ENCODE data around the gene GALNT6.
A peak's percentile ranks its signal among the peaks of the same experiment; 100 is the strongest.

Gene GALNT6, protein sequence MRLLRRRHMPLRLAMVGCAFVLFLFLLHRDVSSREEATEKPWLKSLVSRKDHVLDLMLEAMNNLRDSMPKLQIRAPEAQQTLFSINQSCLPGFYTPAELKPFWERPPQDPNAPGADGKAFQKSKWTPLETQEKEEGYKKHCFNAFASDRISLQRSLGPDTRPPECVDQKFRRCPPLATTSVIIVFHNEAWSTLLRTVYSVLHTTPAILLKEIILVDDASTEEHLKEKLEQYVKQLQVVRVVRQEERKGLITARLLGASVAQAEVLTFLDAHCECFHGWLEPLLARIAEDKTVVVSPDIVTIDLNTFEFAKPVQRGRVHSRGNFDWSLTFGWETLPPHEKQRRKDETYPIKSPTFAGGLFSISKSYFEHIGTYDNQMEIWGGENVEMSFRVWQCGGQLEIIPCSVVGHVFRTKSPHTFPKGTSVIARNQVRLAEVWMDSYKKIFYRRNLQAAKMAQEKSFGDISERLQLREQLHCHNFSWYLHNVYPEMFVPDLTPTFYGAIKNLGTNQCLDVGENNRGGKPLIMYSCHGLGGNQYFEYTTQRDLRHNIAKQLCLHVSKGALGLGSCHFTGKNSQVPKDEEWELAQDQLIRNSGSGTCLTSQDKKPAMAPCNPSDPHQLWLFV

DNA sequence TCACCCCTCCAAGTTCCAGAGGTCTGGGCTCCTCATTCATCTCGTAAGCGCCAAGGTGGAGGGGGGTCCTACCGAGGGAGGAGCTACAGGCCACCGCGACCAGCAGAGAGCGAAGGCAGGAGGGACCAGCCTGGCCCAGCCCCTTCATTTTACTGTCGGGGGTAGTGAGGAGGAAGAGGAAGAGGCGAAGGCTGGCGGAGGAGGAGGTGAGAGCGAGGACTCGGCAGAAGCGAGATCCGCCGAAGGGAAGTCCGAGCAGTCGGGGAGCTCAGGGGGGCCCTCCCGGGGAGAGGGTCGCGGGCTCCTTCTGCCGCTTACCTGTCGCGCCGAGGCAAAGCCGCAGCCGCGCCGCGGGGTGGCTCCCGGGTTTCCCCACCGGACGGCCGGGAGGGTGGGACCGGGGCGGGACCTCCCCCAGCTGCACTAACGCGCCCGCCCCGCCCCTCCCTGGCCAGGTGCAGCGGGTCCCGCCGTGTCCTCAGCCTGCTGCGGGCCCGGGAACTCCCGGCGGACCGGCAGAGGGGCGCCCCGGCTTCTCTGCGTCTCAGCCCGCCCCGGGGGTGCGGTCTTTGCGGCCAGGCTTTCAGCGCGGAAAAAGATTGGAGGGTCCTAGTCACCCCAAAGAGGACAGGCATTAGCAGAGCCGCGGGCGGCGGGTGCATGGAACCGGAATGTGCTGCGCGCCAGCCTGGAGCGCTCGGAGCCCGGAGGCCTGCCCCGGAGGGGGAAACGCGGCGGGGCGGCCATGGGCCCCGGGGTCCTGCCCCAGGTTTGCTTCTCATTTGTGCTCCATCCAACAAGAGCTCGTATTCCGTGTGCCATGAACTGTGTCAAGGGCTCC, at the start of gene GALNT6:
Gene GALNT6, minus strand, starts transcription at position 124 of the 841 bp plus-strand sequence. CDS start 11,625 bp downstream, outside the sequence.
- peak; percentile 90 for DNase-seq (ENCODE audit: low spot score)

DNA sequence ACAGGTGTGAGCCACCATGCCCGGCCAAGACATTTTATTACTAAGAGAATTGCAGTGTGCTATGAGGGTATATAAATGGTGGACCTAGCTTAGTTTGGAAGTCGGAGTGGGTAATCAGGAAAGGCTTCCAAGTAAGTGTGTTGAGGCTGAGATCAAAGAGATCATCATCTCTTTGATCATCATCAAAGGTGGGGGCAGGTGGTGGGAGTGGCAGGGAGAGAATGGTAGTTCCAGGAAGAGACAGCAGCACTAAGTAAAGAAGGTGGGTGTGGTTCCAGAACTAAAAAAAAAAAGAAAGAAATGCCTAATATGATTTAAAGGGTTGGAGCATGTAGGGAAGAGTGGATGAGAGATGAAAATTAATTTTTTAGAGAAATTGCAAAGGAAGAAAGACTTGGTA, 48.1 kb upstream of the GALNT6 start:
- DNase-seq (ENCODE audit: low spot score) = no peak

DNA sequence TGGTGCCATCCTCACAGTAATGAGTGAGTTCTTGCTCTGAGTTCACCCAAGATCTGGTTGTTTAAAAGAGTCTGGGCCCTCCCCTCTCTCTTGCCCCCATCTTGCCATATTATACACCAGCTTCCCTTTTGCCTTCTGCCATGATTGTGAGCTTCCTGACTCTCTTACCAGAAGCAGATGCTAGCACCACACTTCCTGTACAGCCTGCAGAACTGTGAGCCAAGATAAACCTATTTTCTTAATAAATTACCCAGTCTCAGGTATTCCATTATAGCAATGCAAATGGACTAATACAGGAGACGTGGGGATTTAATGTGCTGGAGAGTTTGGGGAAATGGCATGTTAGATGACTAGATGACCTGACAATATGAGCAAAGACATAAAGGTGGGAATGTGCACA, 46.2 kb upstream of the GALNT6 start:
- DNase-seq (ENCODE audit: low spot score) = no peak

DNA sequence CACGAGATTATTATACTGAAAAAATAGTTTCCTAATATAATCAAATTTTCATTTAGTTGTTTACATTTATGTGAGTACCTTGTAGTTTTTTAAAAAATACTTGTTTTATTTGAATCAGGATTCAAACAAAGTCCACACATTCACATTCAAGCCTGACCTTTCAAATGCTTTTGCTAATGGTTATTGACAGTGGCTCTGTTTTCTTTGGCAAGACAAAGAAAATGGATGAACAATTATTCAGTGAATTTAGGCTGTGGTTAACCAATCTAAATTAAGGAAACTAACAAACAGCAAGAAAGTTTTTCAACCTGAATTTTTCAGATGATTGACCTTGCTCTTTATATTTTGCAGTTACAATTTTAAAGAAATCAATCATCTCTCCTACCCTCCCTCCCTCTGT, 43.1 kb upstream of the GALNT6 start:
- DNase-seq (ENCODE audit: low spot score) = no peak

DNA sequence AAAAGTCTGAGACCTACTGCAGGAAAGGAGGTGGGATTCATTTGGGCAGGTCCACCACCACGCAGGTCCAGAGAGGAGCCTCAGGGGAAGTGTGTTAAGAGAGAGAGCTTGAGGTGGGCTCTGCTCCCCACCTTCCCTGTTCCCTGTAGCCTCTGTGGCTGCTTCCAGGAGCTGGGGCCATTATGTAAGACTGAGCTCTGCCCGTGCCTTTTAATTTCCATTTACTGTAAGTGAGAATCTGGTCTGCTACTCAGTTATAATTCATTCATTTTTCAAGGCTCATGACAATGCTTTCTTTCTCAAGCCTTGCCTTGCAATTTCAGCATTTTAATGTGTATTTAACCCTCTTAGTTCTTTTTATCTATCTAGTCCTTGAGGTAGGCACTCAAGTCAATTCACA, 41.7 kb upstream of the GALNT6 start:
- no peak for DNase-seq (ENCODE audit: low spot score)

DNA sequence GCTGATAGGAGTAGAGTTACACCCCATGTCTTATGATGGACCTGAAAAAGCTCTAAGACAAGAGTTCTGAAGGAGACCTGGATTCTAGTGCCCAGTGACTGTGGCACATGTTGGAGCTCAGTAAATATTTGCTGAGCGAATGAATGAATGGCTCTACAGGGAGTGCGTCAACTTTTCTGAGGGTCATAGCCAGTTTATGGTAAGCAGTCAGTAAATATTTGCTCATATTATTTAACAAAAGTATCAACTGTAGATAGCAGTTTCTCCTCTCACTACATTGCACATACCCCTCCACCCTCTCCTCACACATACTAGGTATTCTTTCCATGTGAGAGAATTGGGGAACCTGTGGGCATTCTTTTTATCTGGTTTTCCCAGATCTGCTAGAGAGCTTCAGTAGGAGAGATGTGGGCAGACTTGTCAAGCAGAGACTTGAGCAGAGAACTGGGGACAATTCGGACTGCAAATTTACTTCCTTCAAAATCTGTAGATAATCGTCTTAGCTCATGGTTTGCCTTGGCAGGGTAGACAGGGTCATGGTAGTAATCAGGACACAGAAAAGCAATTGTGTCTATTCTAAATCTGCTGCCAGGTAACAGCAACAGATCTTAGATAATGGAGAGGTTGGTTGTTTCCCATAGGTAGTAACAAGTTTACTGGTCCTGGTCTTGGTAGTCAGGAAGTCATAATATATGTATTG, 39.1 kb upstream of the GALNT6 start:
- DNase-seq (ENCODE audit: low spot score) = no peak

DNA sequence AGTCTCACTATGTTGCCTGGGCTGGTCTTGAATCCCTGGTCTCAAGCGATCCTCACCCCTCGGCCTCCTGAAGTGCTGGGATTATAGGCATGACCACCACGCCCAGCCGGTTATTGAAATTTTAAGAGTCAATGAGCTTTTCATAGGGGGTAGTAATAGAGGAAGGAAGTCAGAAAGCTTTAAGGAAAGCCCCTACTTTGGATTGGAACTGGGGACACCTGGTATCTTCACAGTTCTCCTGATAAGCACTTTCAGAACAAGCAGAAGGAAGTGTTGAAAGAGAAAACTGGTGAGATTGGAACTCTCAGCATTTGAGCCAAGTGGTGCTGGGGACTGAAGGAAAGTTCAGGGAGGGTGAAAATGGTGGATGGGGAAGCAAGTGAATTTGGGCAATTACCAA, 38.5 kb upstream of the GALNT6 start:
- no peak for DNase-seq (ENCODE audit: low spot score)

DNA sequence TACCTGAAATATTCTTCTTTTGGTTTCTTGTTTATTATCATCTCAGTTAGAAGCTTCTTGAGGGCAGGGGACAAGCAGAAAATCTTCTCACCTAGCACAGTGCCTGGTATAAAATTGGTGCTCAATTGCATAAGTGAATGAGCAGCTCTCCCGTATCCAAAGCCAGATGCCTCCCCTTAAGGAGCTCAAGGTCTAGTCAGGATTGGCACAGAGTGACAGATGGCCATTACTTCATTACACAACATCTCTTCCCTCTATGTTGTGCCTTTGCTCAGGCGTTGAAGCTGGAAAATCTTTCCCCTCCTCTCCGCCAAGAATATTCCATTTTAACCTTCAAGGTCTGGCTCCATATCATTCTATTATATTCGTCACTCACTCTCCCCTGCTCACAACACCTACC, 37.0 kb upstream of the GALNT6 start:
- no peak for DNase-seq (ENCODE audit: low spot score)

DNA sequence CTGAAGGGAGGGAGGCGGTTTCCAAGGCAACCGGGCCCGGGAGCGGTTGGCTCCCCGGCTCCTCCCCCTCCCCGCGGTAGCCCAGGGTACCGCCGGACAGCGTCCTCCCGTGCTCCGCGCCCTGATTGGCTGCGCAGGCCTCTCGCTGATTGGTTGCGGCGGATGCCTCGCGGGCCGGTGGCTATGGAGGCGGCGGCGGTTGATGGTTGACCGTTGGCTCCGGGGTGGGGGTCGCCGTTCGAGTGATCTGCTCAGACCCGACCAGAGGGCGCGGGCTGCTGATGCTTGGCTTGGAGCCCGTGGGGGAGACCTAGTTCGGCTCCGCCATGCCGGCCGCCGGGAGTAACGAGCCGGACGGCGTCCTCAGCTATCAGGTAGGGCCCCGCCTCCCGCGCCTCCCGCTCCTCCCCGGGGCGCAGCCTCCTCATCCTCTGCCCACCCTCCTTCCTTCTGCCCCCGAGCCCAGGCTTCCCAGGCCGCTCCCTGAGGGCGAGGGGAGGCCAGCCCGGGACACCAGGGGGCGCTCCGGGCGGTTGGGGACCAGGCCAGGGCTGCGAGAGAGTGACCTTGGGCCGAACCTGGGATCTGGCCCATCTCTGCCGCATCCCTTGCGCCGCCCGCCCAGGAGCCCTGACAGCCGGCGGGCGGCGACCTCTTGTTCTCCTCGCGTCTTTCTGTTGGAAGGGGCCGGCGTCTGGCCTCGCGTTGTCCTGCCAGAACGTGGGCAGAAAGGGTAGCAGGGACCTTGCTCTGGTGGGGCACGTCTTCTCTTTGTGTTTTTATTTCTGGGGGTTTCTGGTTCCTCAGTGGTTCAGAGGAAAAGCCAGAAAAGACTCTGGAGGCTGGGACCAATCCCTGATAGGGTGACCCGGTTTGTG, 33.7 kb upstream of the GALNT6 start, which contains the start of gene SLC4A8:
Gene SLC4A8, plus strand, starts transcription at position 170 of the 878 bp plus-strand sequence. Its CDS starts 157 bp downstream, at position 327.
- DNase-seq (ENCODE audit: low spot score) = no peak

DNA sequence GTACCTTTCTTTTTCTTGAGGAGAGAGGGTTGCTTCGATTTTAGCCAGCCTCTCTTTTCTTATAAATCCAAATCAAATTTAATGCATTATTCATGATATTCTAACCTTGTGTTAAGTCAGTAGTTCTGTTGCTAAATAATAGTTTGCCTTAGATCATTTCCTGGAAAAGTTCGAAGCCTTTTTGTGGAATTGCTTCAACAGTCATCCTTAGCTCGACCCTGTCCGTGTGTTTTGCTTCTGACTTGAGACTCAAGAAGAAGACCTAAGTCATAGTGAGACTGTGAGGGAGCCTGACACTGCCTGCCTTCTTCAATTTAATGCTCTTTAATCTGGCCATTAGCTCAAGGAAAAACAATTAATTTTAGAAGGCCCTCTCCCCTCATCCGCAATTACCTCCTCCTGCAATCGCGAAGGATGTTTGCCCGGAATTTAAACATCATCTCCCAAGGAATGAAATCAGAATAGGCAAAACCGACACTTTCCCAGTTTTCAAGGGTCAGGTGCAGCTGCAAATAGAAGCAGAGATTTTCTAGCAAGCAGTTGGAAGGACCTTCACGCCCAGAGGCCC, 33.0 kb upstream of the GALNT6 start:
- no peak for DNase-seq (ENCODE audit: low spot score)

DNA sequence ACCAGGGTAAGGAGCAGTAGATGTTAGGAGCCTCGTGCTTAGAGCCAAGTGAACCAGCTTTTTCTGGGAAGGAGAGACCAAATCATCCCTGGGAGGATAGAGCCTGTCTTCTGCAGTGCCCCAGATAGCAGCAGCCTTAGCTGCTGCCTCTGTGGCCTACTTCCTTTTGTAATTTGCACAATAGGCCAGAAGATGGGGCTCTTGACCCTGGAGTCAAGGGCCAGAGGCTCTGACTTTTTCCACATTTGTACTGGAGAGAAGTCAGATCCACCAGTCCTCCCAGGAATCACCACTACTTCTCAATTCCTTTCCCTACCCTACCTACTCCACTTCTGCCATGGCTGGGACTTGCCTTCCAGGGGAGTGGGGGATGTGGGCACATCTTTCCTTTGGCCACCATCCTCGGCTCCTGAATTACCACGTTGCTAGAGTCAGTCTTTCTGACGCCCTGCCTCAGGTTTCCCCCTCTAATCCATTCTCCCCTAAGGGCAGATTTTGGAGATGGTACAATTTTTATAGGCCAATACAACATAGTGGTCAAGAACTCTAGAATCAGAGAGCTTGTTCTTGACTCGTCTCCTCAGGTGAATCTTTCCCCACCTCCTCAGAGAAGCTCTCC, 30.2 kb upstream of the GALNT6 start:
- DNase-seq (ENCODE audit: low spot score) = peak; percentile 59

DNA sequence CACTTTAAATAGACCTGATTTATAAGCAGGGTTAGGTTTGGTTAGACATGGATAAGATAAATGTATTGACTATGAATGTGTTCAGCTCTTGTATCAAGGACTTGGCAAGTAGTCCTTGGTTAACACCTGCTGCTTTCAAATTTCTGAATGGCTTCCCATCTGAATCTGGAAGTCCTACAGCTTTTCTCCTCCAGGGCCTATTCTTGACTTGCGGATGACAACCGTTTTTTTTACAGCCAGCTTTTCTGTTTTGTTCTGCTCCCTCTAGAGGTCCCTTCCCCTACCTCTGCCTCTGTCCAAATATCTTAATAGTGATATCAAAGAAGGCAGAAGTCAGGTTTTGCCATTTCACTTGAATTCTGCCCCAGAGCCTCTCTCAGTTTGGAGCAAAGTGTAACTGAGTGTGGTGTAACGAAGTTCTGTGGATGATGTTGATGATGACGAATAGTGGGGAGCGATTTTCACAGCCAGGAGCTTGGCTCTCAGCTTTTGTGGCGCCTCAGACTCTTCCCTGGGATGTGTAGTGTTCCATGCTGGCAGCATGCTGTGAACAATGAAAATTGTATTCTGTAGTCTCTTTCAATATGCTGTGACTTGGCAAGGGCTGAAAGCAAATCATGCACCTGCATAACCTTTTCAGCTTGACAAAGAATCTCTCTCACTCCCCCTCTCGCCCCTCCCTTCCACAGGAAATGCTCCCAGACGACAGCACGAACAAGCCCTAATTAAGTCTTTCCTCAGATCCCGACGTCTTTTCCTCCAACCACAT, 28.4 kb upstream of the GALNT6 start:
- no peak for DNase-seq (ENCODE audit: low spot score)

DNA sequence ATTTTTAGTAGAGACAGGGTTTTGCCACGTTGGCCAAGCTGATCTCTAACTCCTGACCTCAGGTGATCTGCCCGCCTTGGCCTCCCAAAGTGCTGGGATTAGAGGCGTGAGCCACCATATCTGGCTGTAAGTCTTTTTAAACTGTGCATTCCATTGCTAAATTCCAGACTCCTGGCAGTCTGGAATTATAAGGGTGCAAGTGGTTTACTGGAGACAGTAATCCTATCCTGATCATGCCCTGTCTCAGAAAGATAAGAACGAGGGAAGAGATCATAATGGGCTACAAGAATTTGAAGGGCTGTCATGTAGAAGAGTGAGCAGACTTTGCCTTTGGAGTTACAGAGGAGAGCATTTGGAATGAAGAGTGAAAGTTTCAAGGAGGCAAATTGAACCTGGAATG, 26.6 kb upstream of the GALNT6 start:
- no peak for DNase-seq (ENCODE audit: low spot score)

DNA sequence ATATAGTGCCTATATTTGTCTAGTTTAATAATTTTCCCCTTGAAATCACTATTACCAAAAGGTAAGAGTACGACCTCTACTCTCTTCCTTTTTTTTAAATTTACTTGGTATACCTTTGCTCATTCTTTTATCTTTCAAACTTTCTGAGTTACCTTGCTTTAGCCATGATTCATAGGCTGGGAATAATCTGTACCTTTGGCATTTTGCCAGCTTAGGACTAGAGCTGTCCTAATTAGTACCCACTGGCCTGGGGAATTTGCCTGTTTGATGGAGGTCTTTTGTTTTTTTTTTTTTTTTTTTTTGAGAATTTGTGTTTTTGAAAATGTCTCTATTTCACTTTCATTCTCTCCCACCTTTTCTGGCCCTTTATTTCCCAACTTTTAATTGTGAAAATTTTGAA, 24.7 kb upstream of the GALNT6 start:
- DNase-seq (ENCODE audit: low spot score) = no peak

DNA sequence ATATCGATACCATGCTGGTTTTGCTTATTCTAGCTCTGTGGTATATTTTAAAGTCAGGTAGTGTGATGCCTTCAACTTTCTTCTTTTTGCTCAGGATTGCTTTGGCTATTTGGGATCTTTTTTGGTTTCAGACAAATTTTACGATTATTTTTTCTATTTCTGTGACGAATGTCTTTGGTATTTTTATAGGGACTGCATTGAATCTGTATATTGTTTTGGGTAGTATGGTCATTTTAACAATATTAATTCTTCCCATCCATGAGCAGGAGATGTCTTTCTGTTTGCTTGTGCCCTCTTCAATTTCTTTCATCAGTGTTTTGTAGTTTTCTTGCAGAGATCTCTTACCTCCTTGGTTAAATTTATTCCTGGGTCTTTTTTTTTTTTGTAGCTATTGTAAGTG, 22.6 kb upstream of the GALNT6 start:
- no peak for DNase-seq (ENCODE audit: low spot score)

DNA sequence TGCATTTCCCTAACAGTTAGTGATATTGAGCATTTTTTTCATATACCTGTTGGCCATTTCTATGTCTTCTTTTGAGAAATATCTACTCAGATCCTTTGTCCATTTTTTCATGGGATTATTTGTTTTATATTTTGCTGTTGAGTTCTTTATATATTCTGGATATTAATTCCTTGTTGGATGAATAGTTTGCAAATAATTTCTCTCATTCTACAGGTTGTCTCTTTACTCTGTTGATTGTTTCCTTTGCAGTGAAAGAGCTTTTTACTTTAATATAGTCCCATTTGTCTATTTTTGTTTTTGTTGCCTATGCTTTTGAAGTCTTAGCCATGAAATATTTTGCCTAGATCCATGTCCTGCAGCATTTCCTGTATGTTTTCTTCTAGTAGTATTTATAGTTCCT, 21.9 kb upstream of the GALNT6 start:
- DNase-seq (ENCODE audit: low spot score) = no peak

DNA sequence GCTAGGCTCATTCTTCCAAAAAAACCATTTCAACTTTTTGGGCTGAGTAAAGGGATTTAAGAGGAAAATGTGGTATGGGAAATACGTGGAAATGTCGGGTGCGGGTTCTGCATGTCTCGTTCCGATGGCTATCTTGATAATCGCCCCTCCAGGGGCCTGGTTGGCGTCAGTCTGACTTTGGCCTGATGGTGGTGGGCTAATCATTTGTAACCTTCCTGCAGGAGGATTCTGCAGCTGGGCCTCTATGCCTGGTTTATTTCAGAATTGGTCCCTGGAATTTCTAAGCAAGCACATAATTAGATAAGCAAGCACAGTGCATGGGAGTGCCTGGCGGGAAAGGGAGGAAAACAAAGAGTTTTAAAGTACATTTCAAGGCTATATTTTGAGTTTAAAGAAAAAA, 18.6 kb upstream of the GALNT6 start:
- DNase-seq (ENCODE audit: low spot score) = no peak

DNA sequence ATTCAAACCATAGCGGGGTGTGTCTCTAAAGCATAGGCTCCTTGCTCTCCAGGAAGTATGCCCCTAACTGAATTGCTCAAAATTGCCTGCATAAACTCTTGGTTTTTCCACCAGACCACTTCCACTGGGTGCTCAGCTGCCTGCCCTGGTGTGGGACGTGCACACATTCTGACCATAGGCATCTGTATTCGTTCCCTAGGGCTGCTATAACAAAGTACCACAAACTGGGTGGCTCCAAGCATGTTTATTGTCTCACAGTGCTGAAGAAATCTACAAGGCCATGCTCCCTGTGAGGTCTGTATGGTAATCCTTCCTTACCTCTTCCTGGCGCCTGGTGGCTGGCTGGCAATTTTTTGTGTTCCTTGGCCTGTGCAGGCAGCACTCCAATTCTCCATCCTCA, 16.4 kb upstream of the GALNT6 start:
- no peak for DNase-seq (ENCODE audit: low spot score)

DNA sequence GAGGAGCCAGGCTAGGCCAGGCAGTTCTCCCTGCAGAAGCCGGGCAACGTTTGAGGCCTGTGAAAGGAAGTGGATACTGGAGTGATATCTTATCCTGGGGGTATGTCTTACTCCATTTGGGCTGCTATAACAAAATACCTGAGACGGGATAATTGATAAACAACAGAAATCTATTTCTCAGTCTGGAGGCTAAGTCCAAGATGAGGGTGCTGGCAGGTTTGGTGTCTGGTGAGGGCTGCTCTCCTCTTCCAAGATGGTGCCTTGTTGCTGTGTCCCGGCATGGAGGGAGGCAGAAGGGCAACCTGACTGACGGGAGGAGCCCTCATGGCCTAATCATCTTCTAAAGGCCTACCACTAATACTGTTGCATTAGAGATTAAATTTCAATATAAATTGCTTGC, 15.7 kb upstream of the GALNT6 start:
- DNase-seq (ENCODE audit: low spot score) = no peak

DNA sequence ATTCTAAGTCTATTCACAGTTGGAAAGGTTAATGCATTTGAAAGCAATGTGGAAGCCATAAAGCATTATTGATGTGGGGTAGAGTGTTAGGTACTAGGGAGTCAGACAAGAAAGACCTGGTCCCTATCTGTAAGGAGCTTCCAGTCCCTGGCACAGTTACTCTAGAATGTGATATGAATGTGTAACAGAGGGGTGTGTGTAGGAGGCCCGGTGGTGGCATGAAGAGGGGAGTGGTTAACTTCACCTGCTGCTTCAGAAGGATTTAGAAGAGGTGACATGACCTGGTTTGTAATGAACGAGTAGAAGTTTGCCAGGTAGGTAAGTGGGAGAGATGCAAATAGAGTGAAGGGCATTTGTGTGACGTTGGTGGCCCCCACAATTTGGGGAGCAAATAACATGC, 15.1 kb upstream of the GALNT6 start:
- no peak for DNase-seq (ENCODE audit: low spot score)

Measured in RKO (cell line).